Gastroesophageal sphincter (tissue), 3 donors: ENCODE results near the gene ME1.

ENCODE experiments used
- POLR2A ChIP-seq, 2 donors: fragments of 450-650 bp; IDR thresholded peaks; one replicate each; pipeline ENCODE4 v1.6.1; 2017; ENCODE audit warnings: antibody characterized with exemption in 2 of 2, mild to moderate bottlenecking in 2 of 2, moderate library complexity in 1 of 2
- TF ChIP-seq, protein P1 (sequence below), 4 experiments: fragments of 200-600 bp in 2 of 4; fragments of 450-650 bp in 2 of 4; sonication (generic) in 1 of 4; IDR thresholded peaks; one replicate each; pipeline ENCODE4 v1.5.1; 2017 to 2019; ENCODE audit warnings: antibody characterized with exemption in 4 of 4, mild to moderate bottlenecking in 2 of 4, moderate library complexity in 2 of 4

DNA sequence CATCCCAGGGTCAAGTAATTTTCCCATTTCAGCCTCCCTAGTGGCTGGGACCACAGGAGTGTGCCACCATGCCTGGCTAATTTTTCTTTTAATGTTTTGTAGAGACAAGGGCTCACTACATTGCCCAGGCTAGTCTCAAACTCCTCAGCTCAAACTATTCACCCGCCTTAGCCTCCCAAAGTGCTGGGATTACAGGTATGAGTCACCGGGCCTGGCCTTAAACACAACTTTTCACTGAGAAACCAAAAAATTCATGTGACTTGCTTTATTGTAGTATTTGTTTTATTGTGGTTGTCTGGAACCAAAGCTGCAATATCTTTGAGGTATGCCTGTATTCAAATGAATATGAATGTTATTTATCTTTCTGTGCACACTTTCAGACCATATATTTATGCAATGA lies 165.5 kb downstream of the ME1 start:
- TF ChIP-seq, protein P1, sequence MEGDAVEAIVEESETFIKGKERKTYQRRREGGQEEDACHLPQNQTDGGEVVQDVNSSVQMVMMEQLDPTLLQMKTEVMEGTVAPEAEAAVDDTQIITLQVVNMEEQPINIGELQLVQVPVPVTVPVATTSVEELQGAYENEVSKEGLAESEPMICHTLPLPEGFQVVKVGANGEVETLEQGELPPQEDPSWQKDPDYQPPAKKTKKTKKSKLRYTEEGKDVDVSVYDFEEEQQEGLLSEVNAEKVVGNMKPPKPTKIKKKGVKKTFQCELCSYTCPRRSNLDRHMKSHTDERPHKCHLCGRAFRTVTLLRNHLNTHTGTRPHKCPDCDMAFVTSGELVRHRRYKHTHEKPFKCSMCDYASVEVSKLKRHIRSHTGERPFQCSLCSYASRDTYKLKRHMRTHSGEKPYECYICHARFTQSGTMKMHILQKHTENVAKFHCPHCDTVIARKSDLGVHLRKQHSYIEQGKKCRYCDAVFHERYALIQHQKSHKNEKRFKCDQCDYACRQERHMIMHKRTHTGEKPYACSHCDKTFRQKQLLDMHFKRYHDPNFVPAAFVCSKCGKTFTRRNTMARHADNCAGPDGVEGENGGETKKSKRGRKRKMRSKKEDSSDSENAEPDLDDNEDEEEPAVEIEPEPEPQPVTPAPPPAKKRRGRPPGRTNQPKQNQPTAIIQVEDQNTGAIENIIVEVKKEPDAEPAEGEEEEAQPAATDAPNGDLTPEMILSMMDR (IDR thresholded peaks at IDR 0.05) = no peak
- no peak for TF ChIP-seq POLR2A (IDR thresholded peaks at IDR 0.05)
